IPS-15b (cell line): ENCODE data around the gene ANO8.

ENCODE experiments used
- H3K27me3 ChIP-seq: one replicate; pipeline ENCODE4 v1.6.1; 2013; ENCODE audit warnings: low read length; ENCODE audit not compliant: control insufficient read depth, insufficient read depth
- H3K36me3 ChIP-seq: one replicate; pipeline ENCODE4 v1.6.1; 2013; ENCODE audit warnings: low read length; ENCODE audit not compliant: control insufficient read depth, insufficient read depth
- H3K4me1 ChIP-seq: one replicate; pipeline ENCODE4 v1.6.1; 2013; ENCODE audit warnings: mild to moderate bottlenecking, low read length; ENCODE audit not compliant: control insufficient read depth, insufficient read depth
- H3K4me3 ChIP-seq: one replicate; pipeline ENCODE4 v1.5.1; 2013; ENCODE audit warnings: low read depth, low read length
- H3K9ac ChIP-seq: one replicate; pipeline ENCODE4 v1.6.1; 2013; ENCODE audit warnings: low read depth, mild to moderate bottlenecking, low read length
- H3K9me3 ChIP-seq: one replicate; pipeline ENCODE4 v1.6.1; 2013; ENCODE audit warnings: mild to moderate bottlenecking, low read length; ENCODE audit not compliant: control insufficient read depth, insufficient read depth

ANO8 gene

GRCh38 chr19:17341386-17341785, 6.7 kb upstream of the ANO8 start:
- Histone ChIP-seq H3K27me3 (no peaks in the 10 kb centered on the region), H3K9me3 (no peaks in the 10 kb centered on the region), H3K36me3 (peaks cover 12% of the 10 kb centered on the region), H3K4me3 (no peak overlapping the region), H3K9ac (no peak overlapping the region), H3K4me1 (peaks cover 3% of the 10 kb centered on the region)

GRCh38 chr19:17340871-17341357, 6.3 kb upstream of the ANO8 start:
- Histone ChIP-seq H3K27me3 (no peaks in the 10 kb centered on the region), H3K36me3 (peaks cover 12% of the 10 kb centered on the region), H3K9ac (no peak overlapping the region), H3K4me1 (peaks cover 2% of the 10 kb centered on the region), H3K9me3 (no peaks in the 10 kb centered on the region), H3K4me3 (peak overlapping the region; percentile 57)

GRCh38 chr19:17340302-17340870, 5.7 kb upstream of the ANO8 start:
- Histone ChIP-seq H3K4me1 (peaks cover 2% of the 10 kb centered on the region), H3K4me3 (peak overlapping the region; percentile 57), H3K9ac (no peak overlapping the region), H3K36me3 (peaks cover 12% of the 10 kb centered on the region), H3K9me3 (no peaks in the 10 kb centered on the region), H3K27me3 (no peaks in the 10 kb centered on the region)

GRCh38 chr19:17339088-17339741, 4.6 kb upstream of the ANO8 start:
- no peaks in the 10 kb centered on the region for H3K27me3 ChIP-seq
- H3K36me3 ChIP-seq, result peaks cover 12% of the 10 kb centered on the region
- H3K4me3 ChIP-seq, result no peak overlapping the region
- H3K4me1 ChIP-seq, result peaks cover 2% of the 10 kb centered on the region
- no peak overlapping the region for H3K9ac ChIP-seq
- no peaks in the 10 kb centered on the region for H3K9me3 ChIP-seq

- H3K4me3 ChIP-seq, result peak overlapping the region; percentile 99
- H3K4me1 ChIP-seq, result peaks cover 2% of the 10 kb centered on the region
- peaks cover 12% of the 10 kb centered on the region for H3K36me3 ChIP-seq
- H3K9me3 ChIP-seq, result no peaks in the 10 kb centered on the region
- no peaks in the 10 kb centered on the region for H3K27me3 ChIP-seq
- no peak overlapping the region for H3K9ac ChIP-seq
Measured at GRCh38 chr19:17338433-17339078, 3.9 kb upstream of the ANO8 start.

- H3K9me3 ChIP-seq, result no peaks in the 10 kb centered on the region
- no peaks in the 10 kb centered on the region for H3K27me3 ChIP-seq
- H3K4me1 ChIP-seq, result peaks cover 2% of the 10 kb centered on the region
- peak overlapping the region; percentile 99 for H3K4me3 ChIP-seq
- H3K9ac ChIP-seq, result peak overlapping the region; percentile 76
- H3K36me3 ChIP-seq, result peaks cover 13% of the 10 kb centered on the region
Measured at GRCh38 chr19:17337675-17338432, 3.2 kb upstream of the ANO8 start.

GRCh38 chr19:17336872-17337674, 2.4 kb upstream of the ANO8 start, which contains the start of gene GTPBP3:
GTPBP3 (plus strand) TSS chr19:17337553; CDS start chr19:17337612, 59 bp downstream.
- Histone ChIP-seq H3K9ac (peak within 1 kb of the TSS; percentile 84), H3K4me3 (peak within 1 kb of the TSS; percentile 99), H3K9me3 (no peaks in the 10 kb centered on the region), H3K27me3 (no peaks in the 10 kb centered on the region), H3K36me3 (peaks cover 13% of the 10 kb centered on the region), H3K4me1 (peaks cover 2% of the 10 kb centered on the region)

GRCh38 chr19:17335575-17335974, 920 bp upstream of the ANO8 start:
- Histone ChIP-seq H3K27me3 (no peaks in the 10 kb centered on the region), H3K9me3 (no peaks in the 10 kb centered on the region), H3K36me3 (peaks cover 8% of the 10 kb centered on the region), H3K4me1 (peaks cover 2% of the 10 kb centered on the region), H3K9ac (no peak overlapping the region), H3K4me3 (peak overlapping the region; percentile 78)

GRCh38 chr19:17333611-17334413, 843 bp downstream of the ANO8 start:
- Histone ChIP-seq H3K9ac (no peak overlapping the region), H3K27me3 (peaks cover 12% of the 10 kb centered on the region)

GRCh38 chr19:17332677-17333581, 1.7 kb downstream of the ANO8 start:
- Histone ChIP-seq H3K36me3 (peaks cover 3% of the 10 kb centered on the region), H3K27me3 (peaks cover 12% of the 10 kb centered on the region), H3K4me1 (no peaks in the 10 kb centered on the region), H3K4me3 (peak overlapping the region; percentile 22), H3K9me3 (no peaks in the 10 kb centered on the region), H3K9ac (no peak overlapping the region)

More at GRCh38 chr19:17333611-17334413, 843 bp downstream of the ANO8 start:
- Histone ChIP-seq H3K4me1 (peaks cover 2% of the 10 kb centered on the region), H3K4me3 (peak overlapping the region; percentile 78), H3K9me3 (no peaks in the 10 kb centered on the region), H3K36me3 (peaks cover 7% of the 10 kb centered on the region)
